Keratinocyte (primary cell): Measurements from ENCODE around the gene SLC25A42. TPM values are rescaled to one million over a fixed set of nuclear protein-coding genes. Genes with fewer than 3 reads are reported as not detected.
"Not testable (repeated sequence)": the region's sequence is repeated elsewhere in the genome, so short reads cannot be mapped to it uniquely, and the experiment has no call there.

Experiments used
- DNase-seq: peaks from one replicate; pipeline ENCODE4 v3.0.0-alpha.2; 2011; ENCODE audit warnings: low read depth, missing footprints, low spot score
- FAIRE-seq: peaks from 2 replicates; lab custom pipeline; 2011; peaks lifted over from hg19 to GRCh38; lab: Jason Lieb, UNC
- H2AFZ ChIP-seq: 2 replicates; pipeline ENCODE4 v1.6.0; 2012; ENCODE audit warnings: low read length, control low read depth, inconsistent platforms; ENCODE audit not compliant: control insufficient read depth
- H3K27ac ChIP-seq: 2 replicates; pipeline ENCODE4 v1.5.1; 2011; ENCODE audit warnings: low read length; ENCODE audit not compliant: control insufficient read depth, insufficient read depth
- H3K27me3 ChIP-seq: 3 replicates; pipeline ENCODE4 v1.6.0; 2011; ENCODE audit warnings: low read length; ENCODE audit not compliant: control insufficient read depth, insufficient read depth; ENCODE audit errors: extremely low read depth
- H3K36me3 ChIP-seq, 2 experiments: 2 replicates in 1 of 2; 3 replicates in 1 of 2; pipeline ENCODE4 v1.5.1; 2011; ENCODE audit warnings: low read length in 2 of 2, mild to moderate bottlenecking in 1 of 2; ENCODE audit not compliant: control insufficient read depth in 2 of 2, insufficient read depth in 2 of 2; ENCODE audit errors: extremely low read depth in 1 of 2
- H3K4me1 ChIP-seq: 3 replicates; pipeline ENCODE4 v1.5.1; 2011; ENCODE audit warnings: low read length; ENCODE audit not compliant: control insufficient read depth, insufficient read depth; ENCODE audit errors: extremely low read depth
- H3K4me2 ChIP-seq: 3 replicates; pipeline ENCODE4 v1.6.0; 2011; ENCODE audit warnings: low read depth, low read length; ENCODE audit not compliant: control insufficient read depth, insufficient read depth; ENCODE audit errors: extremely low read depth
- H3K4me3 ChIP-seq, 3 experiments: fragments of 200-600 bp in 1 of 3; sonication (generic) in 1 of 3; 2 replicates in 2 of 3; 3 replicates in 1 of 3; pipeline ENCODE4 v1.5.1; 2011 to 2016; ENCODE audit warnings: low read length in 3 of 3, mild to moderate bottlenecking in 3 of 3, control low read depth in 2 of 3, inconsistent platforms in 1 of 3, low read depth in 1 of 3, mixed read lengths in 1 of 3, mixed run types in 1 of 3, moderate library complexity in 1 of 3; ENCODE audit not compliant: control insufficient read depth in 2 of 3, insufficient read depth in 2 of 3; ENCODE audit errors: extremely low read depth in 1 of 3
- H3K79me2 ChIP-seq: 2 replicates; pipeline ENCODE4 v1.6.0; 2012; ENCODE audit warnings: low read length; ENCODE audit not compliant: control insufficient read depth, insufficient read depth
- H3K9ac ChIP-seq: 3 replicates; pipeline ENCODE4 v1.6.0; 2011; ENCODE audit warnings: low read length; ENCODE audit not compliant: control insufficient read depth, insufficient read depth; ENCODE audit errors: extremely low read depth
- H3K9me1 ChIP-seq: 3 replicates; pipeline ENCODE4 v1.6.0; 2011; ENCODE audit warnings: low read length; ENCODE audit not compliant: control insufficient read depth, insufficient read depth; ENCODE audit errors: extremely low read depth
- H3K9me3 ChIP-seq: 2 replicates; pipeline ENCODE4 v1.5.1; 2012; ENCODE audit warnings: low read depth, low read length; ENCODE audit not compliant: control insufficient read depth
- H4K20me1 ChIP-seq: 3 replicates; pipeline ENCODE4 v1.6.0; 2011; ENCODE audit warnings: low read length; ENCODE audit not compliant: control insufficient read depth, insufficient read depth; ENCODE audit errors: extremely low read depth
- EZH2 ChIP-seq: IDR thresholded peaks from one replicate; pipeline ENCODE4 v1.6.1; 2012; ENCODE audit warnings: inconsistent platforms, mild to moderate bottlenecking, low read length, moderate library complexity
- dilution Hi-C: fragments of 300-500 bp; cut with MboI; formaldehyde crosslinking; loops from one replicate; pipeline ENCODE4 v1.7.0; 2020; ENCODE audit warnings: low sequenced_read_pairs; ENCODE audit not compliant: extremely low pct_ligation_motif_present
- polyA plus RNA-seq, 5 experiments: library from polyadenylated mRNA; depleted of rRNA in 3 of 5; stranded (reverse) in 3 of 5; stranded (forward) in 1 of 5; unstranded in 1 of 5; fragments of >200 nt; gene quantifications; 1 replicate in 1 of 5; 2 replicates in 3 of 5; 3 replicates in 1 of 5; pipeline versions ENCODE4 v1.2.1 to v1.2.3, GENCODE V29; 2011 to 2012; ENCODE audit warnings: missing spikeins in 2 of 5, low read depth in 1 of 5, low replicate concordance in 1 of 5
- TF ChIP-seq, protein P1 (sequence below), 3 experiments: IDR thresholded peaks in 1 of 3; conservative IDR thresholded peaks in 1 of 3; optimal IDR thresholded peaks in 1 of 3; 2 replicates in 2 of 3; 3 replicates in 1 of 3; pipeline versions ENCODE3 to v1.5.1; 2011; ENCODE audit warnings: low read length in 3 of 3, mild to moderate bottlenecking in 3 of 3, moderate library complexity in 2 of 3, control low read depth in 1 of 3, inconsistent platforms in 1 of 3; ENCODE audit not compliant: insufficient read depth in 2 of 3; ENCODE audit errors: extremely low read depth in 1 of 3

Gene SLC25A42
- polyA plus RNA-seq, 1 donor (not counting 4 experiments of a cell fraction or from before 2014, with no cell fraction given): 1.2 TPM

DNA sequence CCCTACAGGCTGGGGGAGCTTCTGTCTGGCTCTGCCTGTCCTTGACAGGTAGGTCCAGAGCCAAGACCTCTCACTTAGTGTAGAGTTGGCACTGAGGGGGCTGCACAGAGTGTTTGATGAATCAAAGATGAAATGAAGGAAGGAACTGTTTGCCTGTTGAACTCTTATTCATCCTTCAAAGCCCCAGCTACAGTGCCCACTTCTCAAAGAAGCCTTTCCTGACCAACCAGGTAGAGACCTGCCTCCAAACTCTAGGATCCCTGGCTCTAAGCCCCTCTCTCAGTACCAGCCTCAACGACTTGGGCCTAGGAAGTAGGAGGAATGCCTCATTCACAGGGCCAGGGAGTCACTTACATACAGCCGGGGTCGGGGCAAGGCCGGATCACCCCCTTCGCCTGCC lies 83.5 kb downstream of the SLC25A42 start:
- DNase-seq: no peak
- Histone ChIP-seq H4K20me1 (no peaks in the 10 kb centered on the region), H2AFZ (no peak overlapping the region), H3K9me3 (no peaks in the 10 kb centered on the region), H3K27ac (no peak overlapping the region), H3K27me3 (no peaks in the 10 kb centered on the region), H3K9ac (no peak overlapping the region), H3K4me1 (no peaks in the 10 kb centered on the region), H3K4me3 (no peak overlapping the region), H3K36me3 (peaks cover 0 to 3% of the 10 kb centered on the region in 2 experiments), H3K79me2 (no peaks in the 10 kb centered on the region), H3K4me2 (no peak overlapping the region), H3K9me1 (no peaks in the 10 kb centered on the region)
- dilution Hi-C loops: no loop called here
- FAIRE-seq: no peak
- TF ChIP-seq EZH2: no peak
- TF ChIP-seq, protein P1, sequence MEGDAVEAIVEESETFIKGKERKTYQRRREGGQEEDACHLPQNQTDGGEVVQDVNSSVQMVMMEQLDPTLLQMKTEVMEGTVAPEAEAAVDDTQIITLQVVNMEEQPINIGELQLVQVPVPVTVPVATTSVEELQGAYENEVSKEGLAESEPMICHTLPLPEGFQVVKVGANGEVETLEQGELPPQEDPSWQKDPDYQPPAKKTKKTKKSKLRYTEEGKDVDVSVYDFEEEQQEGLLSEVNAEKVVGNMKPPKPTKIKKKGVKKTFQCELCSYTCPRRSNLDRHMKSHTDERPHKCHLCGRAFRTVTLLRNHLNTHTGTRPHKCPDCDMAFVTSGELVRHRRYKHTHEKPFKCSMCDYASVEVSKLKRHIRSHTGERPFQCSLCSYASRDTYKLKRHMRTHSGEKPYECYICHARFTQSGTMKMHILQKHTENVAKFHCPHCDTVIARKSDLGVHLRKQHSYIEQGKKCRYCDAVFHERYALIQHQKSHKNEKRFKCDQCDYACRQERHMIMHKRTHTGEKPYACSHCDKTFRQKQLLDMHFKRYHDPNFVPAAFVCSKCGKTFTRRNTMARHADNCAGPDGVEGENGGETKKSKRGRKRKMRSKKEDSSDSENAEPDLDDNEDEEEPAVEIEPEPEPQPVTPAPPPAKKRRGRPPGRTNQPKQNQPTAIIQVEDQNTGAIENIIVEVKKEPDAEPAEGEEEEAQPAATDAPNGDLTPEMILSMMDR (optimal IDR thresholded peaks at IDR 0.05 in 1 of 3, IDR thresholded peaks at IDR 0.05 in 1 of 3, conservative IDR thresholded peaks at IDR 0.05 in 1 of 3; ENCODE audit: extremely low read depth in 1 of 3, insufficient read depth in 2 of 3, low read length in 3 of 3): no peak

DNA sequence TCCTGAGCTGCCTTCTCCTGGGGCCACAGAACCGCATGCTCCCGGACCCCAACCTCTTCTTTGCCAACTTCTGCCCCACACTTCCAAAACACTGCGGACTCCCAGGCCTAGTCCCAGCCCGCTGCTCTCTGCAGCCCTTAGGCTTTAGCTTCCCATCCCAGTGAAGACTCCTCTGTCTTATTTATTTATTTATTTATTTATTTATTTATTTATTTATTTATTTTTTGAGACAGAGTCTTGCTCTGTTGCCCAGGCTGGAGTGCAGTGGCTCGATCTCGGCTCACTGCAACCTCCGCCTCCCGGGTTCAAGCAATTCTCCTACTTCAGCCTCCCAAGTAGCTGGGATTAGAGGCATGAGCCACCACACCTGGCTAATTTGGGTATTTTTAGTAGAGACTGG lies 84.7 kb downstream of the SLC25A42 start:
- H3K9me3 ChIP-seq, DNase-seq, H3K27me3 ChIP-seq, FAIRE-seq, H3K4me1 ChIP-seq, H3K4me2 ChIP-seq, H4K20me1 ChIP-seq, H2AFZ ChIP-seq, H3K36me3 ChIP-seq, H3K4me3 ChIP-seq, dilution Hi-C loops, H3K9me1 ChIP-seq, H3K9ac ChIP-seq, H3K79me2 ChIP-seq, H3K27ac ChIP-seq: not testable (repeated sequence)

GRCh38 chr19:19149435-19149834 lies 85.6 kb downstream of the SLC25A42 start:
- H3K4me2 ChIP-seq: no peak overlapping the region
- no peaks in the 10 kb centered on the region for H3K9me3 ChIP-seq
- H3K36me3 ChIP-seq: peaks cover 0 to 3% of the 10 kb centered on the region in 2 experiments
- no peak overlapping the region for H3K27ac ChIP-seq
- H3K4me3 ChIP-seq: no peak overlapping the region
- no peaks in the 10 kb centered on the region for H3K27me3 ChIP-seq
- no peaks in the 10 kb centered on the region for H3K9me1 ChIP-seq
- dilution Hi-C loops: no loop called here
- H2AFZ ChIP-seq: no peak overlapping the region
- no peak for FAIRE-seq
- no peaks in the 10 kb centered on the region for H3K4me1 ChIP-seq
- no peaks in the 10 kb centered on the region for H4K20me1 ChIP-seq
- no peak for TF ChIP-seq EZH2
- TF ChIP-seq, protein P1 (optimal IDR thresholded peaks at IDR 0.05 in 1 of 3, IDR thresholded peaks at IDR 0.05 in 1 of 3, conservative IDR thresholded peaks at IDR 0.05 in 1 of 3; ENCODE audit: extremely low read depth in 1 of 3, insufficient read depth in 2 of 3, low read length in 3 of 3): no peak
- no peak overlapping the region for H3K9ac ChIP-seq
- no peaks in the 10 kb centered on the region for H3K79me2 ChIP-seq
- DNase-seq: no peak
